HL-60 (cell line): ENCODE data around the gene ZNF862.
"Not testable (repeated sequence)": the region's sequence is repeated elsewhere in the genome, so short reads cannot be mapped to it uniquely, and the experiment has no call there.

ENCODE experiments used
- DNase-seq, 2 experiments: peaks; one replicate each; pipeline ENCODE4 v3.0.0-alpha.2; 2010 to 2020; ENCODE audit warnings: low read depth in 1 of 2, low spot score in 1 of 2
- H3K27ac ChIP-seq: fragments of 250-450 bp; sonication (Bioruptor Pico); replicated peaks from 2 replicates; pipeline ENCODE4 v1.5.1; 2020; ENCODE audit warnings: mild to moderate bottlenecking, moderate library complexity
- H3K27me3 ChIP-seq: fragments of 250-450 bp; sonication (Bioruptor Pico); 2 replicates; pipeline ENCODE4 v1.5.1; 2021; ENCODE audit warnings: mild to moderate bottlenecking, moderate library complexity; ENCODE audit not compliant: insufficient read depth, poor library complexity, severe bottlenecking
- H3K4me3 ChIP-seq: replicated peaks from 2 replicates; pipeline ENCODE4 v1.5.1; 2011; ENCODE audit warnings: mild to moderate bottlenecking, control low read depth, low read length; ENCODE audit not compliant: insufficient read depth
- CTCF ChIP-seq: IDR thresholded peaks from one replicate; pipeline ENCODE4 v1.5.1; 2011; ENCODE audit warnings: low read length, control low read depth, inconsistent platforms; ENCODE audit not compliant: insufficient read depth
- GABPA ChIP-seq: IDR thresholded peaks from 2 replicates; pipeline ENCODE4 v1.6.1; 2012; ENCODE audit warnings: low read depth
- POLR2AphosphoS5 ChIP-seq: IDR thresholded peaks from 2 replicates; pipeline ENCODE4 v1.6.1; 2012; ENCODE audit warnings: low read depth
- REST ChIP-seq: IDR thresholded peaks from 2 replicates; pipeline ENCODE4 v1.6.1; 2012; ENCODE audit warnings: low read depth; ENCODE audit not compliant: insufficient replicate concordance
- SPI1 ChIP-seq: IDR thresholded peaks from 2 replicates; pipeline ENCODE4 v1.6.1; 2012; ENCODE audit warnings: low read depth, mild to moderate bottlenecking, borderline replicate concordance

The ZNF862 gene

GRCh38 chr7:149887311-149887710 is 49.1 kb downstream of the ZNF862 start:
- H3K27ac ChIP-seq: no peak overlapping the region
- TF ChIP-seq REST (no peak), CTCF (no peak), POLR2AphosphoS5 (no peak), SPI1 (no peak), GABPA (no peak)
- H3K4me3 ChIP-seq: no peak overlapping the region
- DNase-seq: no peak
- H3K27me3 ChIP-seq: no peaks in the 10 kb centered on the region

GRCh38 chr7:149890715-149891114 is 52.5 kb downstream of the ZNF862 start:
- H3K27ac ChIP-seq, H3K27me3 ChIP-seq: not testable (repeated sequence)

GRCh38 chr7:149894957-149895356 is 56.8 kb downstream of the ZNF862 start:
- not testable (repeated sequence) for H3K27me3 ChIP-seq, H3K27ac ChIP-seq, H3K4me3 ChIP-seq, DNase-seq

More at GRCh38 chr7:149890715-149891114, 52.5 kb downstream of the ZNF862 start:
- DNase-seq, H3K4me3 ChIP-seq: not testable (repeated sequence)

- H3K27ac ChIP-seq, H3K4me3 ChIP-seq, H3K27me3 ChIP-seq, DNase-seq: not testable (repeated sequence)
Measured at GRCh38 chr7:149907776-149908376, 69.7 kb downstream of the ZNF862 start.

GRCh38 chr7:149910219-149910618 is 72.0 kb downstream of the ZNF862 start:
- DNase-seq, H3K4me3 ChIP-seq, H3K27me3 ChIP-seq, H3K27ac ChIP-seq: not testable (repeated sequence)

- not testable (repeated sequence) for DNase-seq, H3K27ac ChIP-seq, H3K27me3 ChIP-seq
Measured at GRCh38 chr7:149912126-149912525, 74.0 kb downstream of the ZNF862 start.

More at GRCh38 chr7:149912126-149912525, 74.0 kb downstream of the ZNF862 start:
- not testable (repeated sequence) for H3K4me3 ChIP-seq
